AG04450 (cell line): ENCODE data around the gene DDX31. TPM values are rescaled to one million over a fixed set of nuclear protein-coding genes. Genes with fewer than 3 reads are reported as not detected.

ENCODE experiments used
- CTCF ChIA-PET: fragments of 300-600, 350-600 bp; formaldehyde crosslinking; extraction: SDS; loops from one replicate; lab custom pipeline; 2022; ENCODE audit warnings: antibody characterized with exemption, inconsistent platforms; lab: Charles Lee
- POLR2A ChIA-PET: fragments of 350-600 bp; formaldehyde crosslinking; extraction: SDS; loops from one replicate; lab custom pipeline; 2021; ENCODE audit warnings: antibody characterized with exemption, inconsistent platforms; lab: Yijun Ruan, JAX
- DNase-seq: peaks from one replicate; pipeline ENCODE4 v3.0.0-alpha.2; 2011; ENCODE audit warnings: low read depth, low spot score
- H3K27ac ChIP-seq: one replicate; pipeline ENCODE4 v1.5.1; 2012; ENCODE audit warnings: low read depth, low read length, control low read depth
- H3K27me3 ChIP-seq: one replicate; pipeline ENCODE4 v1.6.0; 2012; ENCODE audit warnings: low read length; ENCODE audit not compliant: control insufficient read depth, insufficient read depth
- H3K4me3 ChIP-seq: 2 replicates; pipeline ENCODE4 v1.5.1; 2011; ENCODE audit warnings: mild to moderate bottlenecking, low read depth, low read length, control low read depth
- H3K9me3 ChIP-seq: 2 replicates; pipeline ENCODE4 v1.5.1; 2012; ENCODE audit warnings: low read length; ENCODE audit not compliant: control insufficient read depth, insufficient read depth
- polyA plus RNA-seq: library from polyadenylated mRNA; depleted of rRNA; stranded (reverse); fragments of >200 nt; gene quantifications from 2 replicates; pipeline ENCODE4 v1.2.3, GENCODE V29; 2011
- TF ChIP-seq, protein P1 (sequence below): IDR thresholded peaks from 2 replicates; pipeline ENCODE4 v1.5.1; 2011; ENCODE audit warnings: low read depth, low read length, control low read depth, inconsistent platforms

Gene DDX31
- polyA plus RNA-seq, 1 experiment, result 12.2 TPM

DNA sequence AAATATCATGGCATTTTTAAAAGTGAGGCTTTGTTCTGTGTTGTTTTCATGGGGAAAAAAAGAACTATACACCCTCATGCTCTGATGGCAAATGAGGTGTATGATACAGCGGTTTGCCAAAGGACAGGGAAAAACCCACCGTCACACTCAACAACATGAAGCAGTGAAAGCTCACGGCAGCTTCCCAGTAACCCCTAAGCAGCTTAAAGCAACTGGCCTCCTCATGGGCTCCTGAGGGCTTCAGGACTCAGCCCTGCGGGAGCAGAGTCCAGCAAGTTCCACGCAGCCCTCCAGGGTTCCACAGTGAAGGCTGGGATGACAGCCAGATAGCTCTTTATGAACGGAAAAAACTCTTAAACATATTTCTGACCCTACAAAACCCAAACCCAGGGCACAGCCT lies 74.5 kb downstream of the DDX31 start:
- H3K4me3 ChIP-seq, result no peak overlapping the region
- peaks cover 18% of the 10 kb centered on the region for H3K27me3 ChIP-seq
- no peak for DNase-seq
- CTCF ChIA-PET, result no interaction called here
- POLR2A ChIA-PET, result no interaction called here
- no peaks in the 10 kb centered on the region for H3K9me3 ChIP-seq
- TF ChIP-seq, protein P1, sequence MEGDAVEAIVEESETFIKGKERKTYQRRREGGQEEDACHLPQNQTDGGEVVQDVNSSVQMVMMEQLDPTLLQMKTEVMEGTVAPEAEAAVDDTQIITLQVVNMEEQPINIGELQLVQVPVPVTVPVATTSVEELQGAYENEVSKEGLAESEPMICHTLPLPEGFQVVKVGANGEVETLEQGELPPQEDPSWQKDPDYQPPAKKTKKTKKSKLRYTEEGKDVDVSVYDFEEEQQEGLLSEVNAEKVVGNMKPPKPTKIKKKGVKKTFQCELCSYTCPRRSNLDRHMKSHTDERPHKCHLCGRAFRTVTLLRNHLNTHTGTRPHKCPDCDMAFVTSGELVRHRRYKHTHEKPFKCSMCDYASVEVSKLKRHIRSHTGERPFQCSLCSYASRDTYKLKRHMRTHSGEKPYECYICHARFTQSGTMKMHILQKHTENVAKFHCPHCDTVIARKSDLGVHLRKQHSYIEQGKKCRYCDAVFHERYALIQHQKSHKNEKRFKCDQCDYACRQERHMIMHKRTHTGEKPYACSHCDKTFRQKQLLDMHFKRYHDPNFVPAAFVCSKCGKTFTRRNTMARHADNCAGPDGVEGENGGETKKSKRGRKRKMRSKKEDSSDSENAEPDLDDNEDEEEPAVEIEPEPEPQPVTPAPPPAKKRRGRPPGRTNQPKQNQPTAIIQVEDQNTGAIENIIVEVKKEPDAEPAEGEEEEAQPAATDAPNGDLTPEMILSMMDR, result no peak
- no peak overlapping the region for H3K27ac ChIP-seq

DNA sequence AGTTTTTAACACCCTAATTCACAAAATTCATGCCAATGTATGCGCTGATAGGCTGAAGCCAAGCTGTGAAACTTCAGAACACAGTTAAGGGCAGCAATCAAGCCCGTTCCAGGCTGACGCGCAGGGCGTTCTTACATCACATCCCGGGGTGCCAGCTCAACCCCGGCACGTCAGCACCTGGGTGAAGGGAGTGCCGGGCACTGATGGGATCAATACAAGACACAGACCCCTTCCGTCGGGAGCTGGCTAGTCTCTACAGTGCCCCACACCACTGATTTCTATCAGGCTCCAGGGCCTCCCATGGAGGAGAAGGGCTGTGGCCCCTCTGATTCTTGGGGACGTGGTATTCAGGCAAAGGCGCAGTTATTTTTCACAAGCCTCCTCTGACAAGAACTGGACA lies 75.4 kb downstream of the DDX31 start:
- peaks cover 27% of the 10 kb centered on the region for H3K27me3 ChIP-seq
- POLR2A ChIA-PET, result no interaction called here
- no peak for DNase-seq
- no peaks in the 10 kb centered on the region; the same call in 1 of the 2 replicates for H3K9me3 ChIP-seq
- no peak overlapping the region for H3K4me3 ChIP-seq
- H3K27ac ChIP-seq, result no peak overlapping the region
- TF ChIP-seq, protein P1, result no peak
- CTCF ChIA-PET, result no interaction called here

DNA sequence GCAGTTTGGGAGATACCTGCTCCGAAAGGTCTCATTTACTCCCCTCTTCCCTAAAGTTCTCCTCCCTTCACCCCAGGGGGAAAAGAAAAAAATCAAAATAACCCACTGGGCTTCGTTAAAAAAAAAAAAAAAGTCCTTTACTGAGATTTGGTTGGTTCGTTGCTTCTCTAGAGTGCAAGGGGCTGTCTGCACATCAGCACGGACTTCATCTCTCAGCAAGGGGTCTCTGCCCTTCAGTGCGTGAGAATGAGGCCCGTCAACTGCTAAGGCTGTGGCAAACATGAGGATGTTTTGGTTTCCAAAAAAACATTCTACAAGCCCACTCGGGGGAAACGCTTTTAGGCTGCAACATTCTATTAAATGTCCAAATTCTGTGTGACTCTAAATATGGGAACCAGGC lies 77.3 kb downstream of the DDX31 start:
- Histone ChIP-seq H3K9me3 (no peaks in the 10 kb centered on the region; the same call in 1 of the 2 replicates), H3K27me3 (peaks cover 45% of the 10 kb centered on the region), H3K27ac (no peak overlapping the region), H3K4me3 (no peak overlapping the region)
- TF ChIP-seq, protein P1, result no peak
- DNase-seq, result no peak
- POLR2A ChIA-PET, result interaction anchor here (0.6 kb wide), 1 partner anchor 147 kb away, joined by 3 read pairs; no protein-coding TSS in a partner anchor
- CTCF ChIA-PET, result no interaction called here

DNA sequence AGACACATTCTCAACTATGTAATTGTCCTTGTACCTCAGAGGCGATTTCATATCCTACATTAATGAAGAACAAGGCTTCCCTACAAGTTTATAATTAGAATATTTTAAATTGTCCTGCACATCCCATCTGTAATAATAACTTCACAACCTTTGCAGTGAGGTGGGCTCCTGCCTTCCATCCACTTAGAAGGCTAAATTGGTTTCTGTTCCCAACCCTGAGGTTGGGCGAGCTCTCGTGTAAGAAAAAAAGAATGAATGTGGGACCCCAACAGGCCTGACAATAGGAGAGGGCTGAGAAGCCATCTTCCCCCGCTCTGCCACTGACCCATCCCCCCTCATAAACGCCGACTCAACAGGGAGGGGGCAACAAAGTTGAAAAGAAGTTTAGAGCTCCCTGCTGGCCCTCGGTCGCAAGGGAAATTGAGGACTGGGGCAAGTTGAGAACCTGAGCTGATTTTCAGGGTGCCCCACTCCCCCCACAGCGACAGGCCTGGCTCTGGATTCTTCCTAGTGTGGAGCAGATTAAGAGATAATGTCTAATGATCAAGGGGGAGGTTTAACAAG lies 78.0 kb downstream of the DDX31 start:
- H3K27me3 ChIP-seq, result peaks cover 52% of the 10 kb centered on the region
- TF ChIP-seq, protein P1, result no peak
- no peak overlapping the region for H3K27ac ChIP-seq
- CTCF ChIA-PET, result no interaction called here
- H3K9me3 ChIP-seq, result no peaks in the 10 kb centered on the region; the same call in 1 of the 2 replicates
- POLR2A ChIA-PET, result interaction anchor here (0.6 kb wide), 1 partner anchor 148 kb away, joined by 3 read pairs; no protein-coding TSS in a partner anchor
- DNase-seq, result no peak
- no peak overlapping the region for H3K4me3 ChIP-seq

DNA sequence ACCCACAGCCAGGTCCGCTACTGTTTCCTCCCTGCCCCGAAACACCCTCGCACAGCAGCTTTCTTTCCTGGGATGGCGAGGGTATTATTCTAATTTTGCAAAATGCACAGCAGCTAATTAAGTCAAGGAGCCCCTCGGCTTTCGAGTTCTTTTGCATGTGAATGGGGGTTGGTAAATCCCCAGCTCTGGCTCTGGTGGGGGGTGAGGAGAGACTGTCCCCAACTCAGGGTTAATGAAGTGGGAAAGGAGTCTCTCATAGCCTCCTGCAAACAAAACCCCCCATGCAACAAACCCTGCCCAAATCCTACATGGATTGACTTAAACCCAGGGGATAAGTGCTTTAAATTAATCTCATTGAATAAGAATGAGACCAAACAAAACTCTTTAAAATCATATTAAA lies 78.5 kb downstream of the DDX31 start:
- CTCF ChIA-PET, result no interaction called here
- POLR2A ChIA-PET, result no interaction called here
- H3K27ac ChIP-seq, result no peak overlapping the region
- peaks cover 57% of the 10 kb centered on the region for H3K27me3 ChIP-seq
- DNase-seq, result no peak
- TF ChIP-seq, protein P1, result no peak
- no peak overlapping the region for H3K4me3 ChIP-seq
- no peaks in the 10 kb centered on the region; the same call in 1 of the 2 replicates for H3K9me3 ChIP-seq
